GM11168 (cell line): Measurements from ENCODE around the gene ATAD3A.
"Not testable (repeated sequence)": the region's sequence is repeated elsewhere in the genome, so short reads cannot be mapped to it uniquely, and the experiment has no call there.

Experiments used
- in situ Hi-C: fragments of 300-500 bp; cut with MboI; formaldehyde crosslinking; loops from one replicate; pipeline ENCODE4 v1.12.0; 2022; ENCODE audit warnings: low sequenced_read_pairs; ENCODE audit not compliant: unreplicated experiment

Gene ATAD3A

GRCh38 chr1:1511533-1512285 lies at the start of gene ATAD3A:
TSS of gene ATAD3A (plus strand) at chr1:1512162. CDS start at chr1:1512269, 107 bp downstream.
- in situ Hi-C loops, result no loop called here

DNA sequence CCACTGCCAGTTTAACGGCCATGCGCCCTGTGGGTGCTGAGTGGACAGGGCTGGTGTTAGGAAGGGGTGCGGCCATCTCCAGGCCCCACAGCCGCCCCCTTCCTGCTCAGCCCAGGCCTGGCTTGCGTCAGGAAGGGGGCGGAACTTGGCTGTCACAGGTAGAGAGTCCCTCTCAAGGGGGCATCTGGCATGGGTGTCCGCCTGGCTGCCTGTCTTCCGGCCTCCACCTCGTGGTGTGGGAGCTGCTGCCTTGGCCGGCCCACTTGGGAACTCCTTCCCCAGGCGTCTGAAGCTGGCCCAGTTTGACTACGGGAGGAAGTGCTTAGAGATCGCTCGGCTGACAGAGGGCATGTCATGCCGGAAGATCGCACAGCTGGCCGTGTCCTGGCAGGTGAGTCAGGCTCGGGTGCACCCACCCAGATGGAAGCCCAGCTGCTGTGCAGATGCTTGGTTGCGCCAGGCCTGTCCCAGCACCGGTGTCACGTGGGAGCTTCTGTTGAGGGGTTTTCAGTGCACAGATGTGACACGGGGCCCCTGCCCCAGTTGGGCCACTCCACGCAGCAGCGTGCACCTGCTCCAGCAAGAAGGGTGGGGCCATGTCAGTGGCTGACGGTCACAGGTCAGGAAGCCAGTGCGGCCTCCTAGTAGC lies 49.5 kb upstream of the ATAD3A start:
- in situ Hi-C loops, result no loop called here

GRCh38 chr1:1463312-1463711 lies 48.6 kb upstream of the ATAD3A start:
- in situ Hi-C loops, result no loop called here

DNA sequence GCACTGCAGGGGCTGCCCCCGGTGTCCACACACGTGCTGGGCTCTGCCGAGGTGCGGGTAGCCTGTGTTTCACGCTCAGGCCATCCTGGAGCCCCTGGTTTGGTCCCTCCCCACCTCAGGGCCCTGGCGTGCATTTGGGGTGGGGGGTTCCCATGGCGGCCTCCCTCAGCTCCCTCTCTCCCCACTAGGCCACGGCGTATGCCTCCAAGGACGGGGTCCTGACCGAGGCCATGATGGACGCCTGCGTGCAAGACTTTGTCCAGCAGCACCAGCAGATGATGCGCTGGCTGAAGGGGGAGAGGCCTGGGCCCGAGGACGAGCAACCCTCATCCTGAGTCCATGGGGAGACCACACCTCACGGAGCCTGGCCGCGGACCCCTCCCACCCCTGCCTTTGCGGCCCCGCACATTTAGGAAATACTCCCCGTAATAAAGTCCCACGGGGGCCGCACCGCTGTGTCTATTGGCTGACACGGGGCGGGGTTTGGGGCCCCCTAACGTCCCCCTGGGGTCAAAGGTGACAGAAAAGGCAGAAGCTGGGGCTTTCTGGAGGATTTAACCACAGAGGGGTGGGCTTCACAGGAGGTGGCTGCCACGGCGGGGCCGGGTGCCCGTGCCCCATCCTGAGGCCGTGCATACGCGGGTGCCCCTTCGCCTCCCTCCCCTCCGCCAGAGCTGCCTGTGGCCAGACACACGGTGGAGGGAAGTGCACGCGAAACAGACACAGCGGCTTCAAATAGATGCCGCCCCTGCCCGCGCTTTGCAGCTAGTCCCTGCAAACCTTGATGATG lies 43.6 kb upstream of the ATAD3A start:
- in situ Hi-C loops, result not testable (repeated sequence)

- in situ Hi-C loops, result no loop called here
Measured at GRCh38 chr1:1470626-1471388, 41.2 kb upstream of the ATAD3A start.

- in situ Hi-C loops, result no loop called here
Measured at GRCh38 chr1:1471389-1472052, 40.4 kb upstream of the ATAD3A start, which contains the start of gene ATAD3B. TSS of gene ATAD3B (plus strand) at chr1:1471765. CDS start at chr1:1471885, 120 bp downstream.

GRCh38 chr1:1472053-1472876 lies 39.7 kb upstream of the ATAD3A start:
- in situ Hi-C loops, result not testable (repeated sequence)

DNA sequence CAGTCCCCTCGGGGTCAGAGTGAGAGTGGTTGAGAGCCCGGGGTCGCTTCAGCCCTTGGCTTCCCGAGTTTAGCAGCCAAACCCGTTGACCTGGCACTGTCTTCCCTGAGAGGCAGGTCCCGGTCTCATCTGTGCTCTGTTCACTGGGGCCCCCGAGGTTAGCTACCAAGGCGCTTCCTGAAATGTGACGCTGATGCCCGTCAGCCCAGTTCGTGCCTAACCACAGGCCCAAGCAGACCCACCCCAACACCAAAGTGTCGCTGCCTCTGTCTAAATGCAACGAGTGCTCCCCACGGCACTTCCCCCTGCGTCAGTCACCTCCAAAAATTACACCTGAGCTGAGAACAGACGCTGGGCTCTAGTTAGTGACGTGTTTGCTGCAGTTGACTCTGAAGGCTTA lies 36.0 kb upstream of the ATAD3A start:
- in situ Hi-C loops, result loop anchor here (5.0 kb wide), 1 partner anchor 41 kb away; no protein-coding TSS in a partner anchor

DNA sequence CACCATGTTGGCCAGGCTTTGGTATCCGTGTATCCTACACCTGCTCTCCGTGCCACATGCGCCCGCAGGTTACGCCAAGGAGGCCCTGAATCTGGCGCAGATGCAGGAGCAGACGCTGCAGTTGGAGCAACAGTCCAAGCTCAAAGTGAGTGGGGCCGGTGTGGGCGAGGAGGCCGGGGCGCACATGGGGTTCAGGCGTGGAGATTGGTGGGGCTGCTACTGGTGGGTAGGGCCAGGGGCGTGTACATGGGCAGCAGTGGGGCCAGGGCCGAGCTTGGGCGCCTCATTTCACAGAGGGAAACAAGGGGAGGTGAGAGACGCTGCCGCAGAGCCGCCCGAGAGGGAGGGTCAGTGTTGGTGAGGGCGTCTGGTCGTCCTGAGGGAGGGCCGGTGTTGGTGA lies 34.8 kb upstream of the ATAD3A start:
- in situ Hi-C loops, result loop anchor here (5.0 kb wide), 1 partner anchor 40 kb away; no protein-coding TSS in a partner anchor

DNA sequence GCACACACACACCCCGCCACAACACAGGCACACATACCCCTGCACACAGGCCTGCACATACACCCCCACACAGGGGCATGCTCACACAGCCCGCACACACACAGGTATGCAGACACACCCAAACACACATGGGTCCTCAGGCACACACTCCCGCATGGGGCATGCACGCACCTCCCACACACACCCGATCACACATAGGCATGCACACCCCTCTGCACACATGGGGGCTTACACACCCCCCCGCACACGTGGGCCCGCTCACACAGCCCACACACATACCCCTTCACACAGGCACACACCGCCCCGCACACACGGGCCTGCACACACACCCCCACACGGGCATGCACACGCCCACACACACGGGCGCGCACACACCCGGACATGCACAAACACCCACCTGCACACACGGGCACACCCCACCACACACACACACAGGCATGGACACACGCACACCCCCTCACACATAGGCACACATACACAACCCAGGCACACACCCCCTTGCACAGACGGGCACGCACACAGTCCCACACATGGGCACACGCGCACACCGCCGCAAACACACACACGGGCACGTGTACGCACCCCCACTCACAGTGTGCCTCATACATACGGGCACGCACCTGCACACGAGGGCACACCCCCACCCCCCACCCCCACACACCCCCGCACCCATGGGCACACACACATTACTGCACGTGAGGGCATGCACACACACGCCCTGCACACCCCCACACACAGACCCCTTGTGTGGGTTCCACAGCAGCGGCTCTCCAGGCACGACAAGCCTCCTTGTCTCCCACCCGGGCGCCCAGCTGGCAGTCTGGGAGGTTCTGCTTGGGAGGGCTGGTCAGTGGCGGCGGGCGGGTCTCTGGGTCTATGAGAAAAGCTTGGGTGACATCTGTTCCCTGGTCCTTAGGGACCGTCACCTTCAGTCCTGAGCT lies 32.1 kb upstream of the ATAD3A start:
- in situ Hi-C loops, result loop anchor here (5.0 kb wide), 1 partner anchor 37 kb away; no protein-coding TSS in a partner anchor

- in situ Hi-C loops, result not testable (repeated sequence)
Measured at GRCh38 chr1:1480488-1480867, 31.5 kb upstream of the ATAD3A start.

DNA sequence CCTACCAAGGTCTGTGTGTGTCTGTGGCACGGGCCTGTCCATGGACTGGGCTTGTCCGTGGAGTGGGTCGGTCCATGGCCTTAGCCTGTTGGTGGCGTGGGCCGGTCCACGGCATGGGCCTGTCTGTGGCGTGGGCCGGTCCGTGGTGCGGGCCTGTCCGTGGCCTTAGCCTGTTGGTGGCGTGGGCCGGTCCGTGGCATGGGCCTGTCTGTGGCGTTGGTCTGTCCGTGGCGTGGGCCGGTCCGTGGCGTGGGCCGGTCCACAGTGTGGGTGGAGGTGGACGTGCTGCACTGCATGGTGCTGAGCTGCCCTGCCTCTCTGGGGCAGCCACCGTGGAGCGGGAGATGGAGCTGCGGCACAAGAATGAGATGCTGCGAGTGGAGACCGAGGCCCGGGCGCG lies 30.2 kb upstream of the ATAD3A start:
- in situ Hi-C loops, result not testable (repeated sequence)

GRCh38 chr1:1482856-1483255 lies 29.1 kb upstream of the ATAD3A start:
- in situ Hi-C loops, result no loop called here

DNA sequence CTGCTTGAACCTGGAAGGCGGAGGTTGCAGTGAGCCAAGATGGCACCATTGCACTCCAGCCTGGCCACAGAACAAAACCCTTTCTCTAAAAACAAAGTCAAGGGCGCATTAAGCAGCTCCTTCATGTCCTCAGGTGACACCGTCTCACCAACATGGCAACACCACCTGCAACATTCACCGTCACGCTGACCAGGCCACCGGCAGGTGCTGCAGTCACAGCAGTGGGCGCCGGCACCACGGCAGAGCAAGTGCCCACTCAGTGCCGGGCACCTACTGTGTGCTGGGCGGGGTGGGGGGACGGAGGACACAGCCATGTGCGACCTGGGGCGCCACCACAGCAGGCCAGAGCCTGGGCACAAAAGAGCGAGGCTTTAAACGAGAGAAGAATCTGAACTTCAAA lies 28.2 kb upstream of the ATAD3A start:
- in situ Hi-C loops, result no loop called here

GRCh38 chr1:1484976-1485750 lies 26.8 kb upstream of the ATAD3A start:
- in situ Hi-C loops, result not testable (repeated sequence)

DNA sequence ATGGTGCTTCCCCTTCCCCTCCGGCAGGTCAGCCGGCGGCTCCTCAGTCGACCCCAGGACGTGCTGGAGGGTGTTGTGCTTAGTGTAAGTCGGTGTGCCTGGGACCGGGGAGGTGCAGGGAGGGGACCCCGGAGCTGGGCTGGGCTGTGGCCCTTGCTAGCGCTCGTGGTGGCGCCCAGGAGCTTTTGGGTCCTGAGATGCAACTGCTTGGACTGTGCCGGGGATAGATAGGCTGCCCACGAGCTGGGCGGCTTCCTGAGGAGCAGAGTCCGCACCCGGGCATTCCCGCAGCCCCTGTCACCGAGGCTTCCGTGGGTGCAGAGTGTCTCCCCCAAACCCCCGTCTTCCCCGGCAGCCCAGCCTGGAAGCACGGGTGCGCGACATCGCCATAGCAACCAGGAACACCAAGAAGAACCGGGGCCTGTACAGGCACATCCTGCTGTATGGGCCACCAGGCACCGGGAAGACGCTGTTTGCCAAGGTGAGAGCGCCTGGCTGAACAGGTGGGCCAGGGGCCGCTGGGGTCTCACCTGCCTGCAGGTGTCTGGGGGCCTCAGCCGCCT lies 26.1 kb upstream of the ATAD3A start:
- in situ Hi-C loops, result not testable (repeated sequence)

GRCh38 chr1:1487701-1488100 lies 24.3 kb upstream of the ATAD3A start:
- in situ Hi-C loops, result no loop called here
